HTERT RPE-1 (cell line): ENCODE results near the gene HOXD1.

ENCODE experiments used
- in situ Hi-C: fragments of 300-500 bp; cut with MboI; formaldehyde crosslinking; loops from 4 replicates; pipeline ENCODE4 v1.14.3; 2020; ENCODE audit warnings: low sequenced_read_pairs

Gene HOXD1

DNA sequence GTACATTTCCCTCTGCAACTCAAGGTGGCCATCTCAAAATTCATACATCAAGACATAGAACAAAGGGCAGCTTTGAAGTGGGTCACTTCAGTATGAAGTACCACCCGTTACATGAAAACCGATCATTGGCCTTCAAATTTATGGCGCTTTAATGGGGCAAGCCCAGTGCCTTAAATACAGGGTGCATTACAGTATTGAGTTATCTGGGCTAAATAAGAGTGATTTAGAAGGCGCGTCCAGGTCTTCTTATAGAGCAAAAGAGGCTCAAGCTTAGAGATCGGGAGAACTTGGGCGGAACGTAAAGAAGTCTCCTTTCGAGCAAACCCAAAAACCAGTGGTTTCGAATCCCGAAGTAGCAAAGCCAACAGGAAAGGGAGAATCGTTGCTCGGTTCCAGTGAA, 24.3 kb upstream of the HOXD1 start:
- in situ Hi-C loops = no loop called here

DNA sequence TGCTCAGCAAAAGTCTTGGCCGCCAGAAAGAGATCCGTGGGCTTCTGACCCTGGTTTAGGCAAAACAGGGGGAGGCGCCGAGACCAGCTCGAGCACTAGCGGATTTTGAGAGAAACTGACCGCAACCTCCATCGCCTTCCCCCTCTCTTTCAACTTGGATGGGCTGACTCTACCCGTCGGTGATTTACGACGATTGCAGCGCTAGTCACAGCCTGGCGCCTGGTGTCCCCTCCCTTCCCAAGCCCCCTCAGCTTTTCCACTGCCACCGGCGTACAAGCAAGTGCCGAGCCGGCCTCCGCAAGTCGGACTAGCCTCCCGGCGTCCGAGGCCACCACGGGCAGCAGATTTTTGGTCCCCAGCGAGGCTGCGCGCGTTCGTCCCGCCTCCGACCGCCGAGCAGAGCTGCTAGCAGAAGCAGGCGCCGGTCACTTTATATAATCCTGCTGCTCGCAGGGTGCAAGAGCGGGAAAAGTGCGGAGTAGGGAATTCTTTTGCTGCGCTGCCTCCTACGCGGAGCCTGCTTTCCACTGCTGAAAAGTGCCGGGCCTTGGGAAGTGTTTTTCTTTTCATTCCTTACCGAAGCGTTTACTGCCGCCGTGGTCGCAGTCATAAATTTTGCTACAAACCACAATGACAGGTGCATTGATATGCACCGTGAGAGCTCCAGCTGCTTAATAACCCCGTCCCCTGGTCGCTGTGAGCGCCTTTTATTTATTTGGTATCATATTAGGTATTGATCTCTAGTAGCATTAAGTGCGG, 23.7 kb upstream of the HOXD1 start:
- in situ Hi-C loops = no loop called here

DNA sequence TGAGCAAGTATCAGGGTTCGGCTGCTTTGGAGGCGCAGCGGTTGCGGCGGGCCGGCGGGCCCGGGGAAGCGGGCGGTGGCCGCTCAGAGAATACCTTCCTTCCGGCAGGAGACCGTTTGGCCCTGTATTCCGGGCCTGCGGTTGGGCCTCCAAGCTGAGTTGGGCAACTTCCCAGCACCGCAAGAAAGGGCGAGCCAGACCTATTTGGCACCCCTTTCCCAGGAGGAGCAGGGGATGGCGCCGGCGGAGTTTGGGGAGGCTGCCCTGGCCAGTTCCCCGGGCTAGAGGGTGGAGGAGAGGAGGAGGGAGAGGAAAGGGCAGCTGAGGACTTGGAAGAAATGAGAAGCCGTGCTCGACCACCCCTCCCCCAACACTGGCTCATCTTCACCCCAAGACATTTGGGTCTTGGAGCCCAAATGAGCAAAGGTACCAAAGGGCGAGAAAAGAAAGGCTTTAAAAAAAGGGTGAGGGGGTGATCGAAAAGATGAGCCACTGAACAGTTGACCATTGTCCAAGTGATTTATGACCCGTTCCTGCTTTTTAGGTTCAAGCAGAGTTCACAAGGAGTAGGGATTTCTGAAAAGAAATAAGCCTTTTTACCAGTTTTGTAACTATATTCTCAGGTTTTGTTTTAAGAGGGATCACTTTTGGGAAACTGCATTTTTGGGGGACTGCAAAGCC, 23.0 kb upstream of the HOXD1 start:
- in situ Hi-C loops = no loop called here

DNA sequence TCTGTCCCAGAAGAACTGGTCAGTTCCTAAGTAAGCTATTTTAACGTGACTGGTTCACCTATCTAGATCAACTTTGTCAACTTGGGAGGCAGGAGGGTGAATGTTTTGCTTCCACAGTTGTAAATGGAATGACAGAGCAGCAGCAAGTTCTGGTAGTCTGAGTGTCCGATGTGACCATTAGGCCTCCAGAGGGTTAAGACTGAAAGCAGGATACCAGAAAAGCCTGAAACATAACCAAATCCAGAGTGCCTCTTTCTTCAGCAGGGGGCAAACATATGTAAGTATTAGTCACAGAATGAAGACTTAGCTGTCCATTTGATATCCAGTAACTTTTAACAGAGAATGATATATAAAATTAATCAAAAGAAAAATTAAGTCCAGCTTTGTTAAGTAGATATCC, 22.2 kb upstream of the HOXD1 start:
- in situ Hi-C loops = no loop called here

DNA sequence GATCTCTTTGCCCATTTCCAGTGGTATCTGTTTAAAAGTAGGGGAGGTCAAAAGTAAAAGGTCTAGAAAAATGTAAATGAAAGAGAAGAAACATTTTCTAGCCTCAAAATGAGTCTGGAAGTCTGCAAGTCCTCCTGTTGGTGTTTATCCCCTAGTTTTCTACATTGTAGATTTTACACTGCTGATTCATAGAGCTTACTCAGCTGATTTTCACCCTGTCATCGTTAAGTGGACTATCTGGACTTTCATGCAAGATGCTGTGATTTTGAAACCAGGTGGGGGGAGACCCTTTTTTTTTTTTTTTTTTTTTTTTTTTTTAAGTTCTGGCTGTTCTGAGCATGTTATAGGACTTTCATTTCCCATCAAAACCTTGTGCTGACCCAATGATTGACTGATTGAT, 21.1 kb upstream of the HOXD1 start:
- in situ Hi-C loops = no loop called here

DNA sequence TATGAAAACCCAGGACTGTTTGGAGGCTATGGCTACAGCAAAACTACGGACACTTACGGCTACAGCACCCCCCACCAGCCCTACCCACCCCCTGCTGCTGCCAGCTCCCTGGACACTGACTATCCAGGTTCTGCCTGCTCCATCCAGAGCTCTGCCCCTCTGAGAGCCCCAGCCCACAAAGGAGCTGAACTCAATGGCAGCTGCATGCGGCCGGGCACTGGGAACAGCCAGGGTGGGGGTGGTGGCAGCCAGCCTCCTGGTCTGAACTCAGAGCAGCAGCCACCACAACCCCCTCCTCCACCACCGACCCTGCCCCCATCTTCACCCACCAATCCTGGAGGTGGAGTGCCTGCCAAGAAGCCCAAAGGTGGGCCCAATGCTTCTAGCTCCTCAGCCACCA, 19.3 kb upstream of the HOXD1 start:
- in situ Hi-C loops = no loop called here

DNA sequence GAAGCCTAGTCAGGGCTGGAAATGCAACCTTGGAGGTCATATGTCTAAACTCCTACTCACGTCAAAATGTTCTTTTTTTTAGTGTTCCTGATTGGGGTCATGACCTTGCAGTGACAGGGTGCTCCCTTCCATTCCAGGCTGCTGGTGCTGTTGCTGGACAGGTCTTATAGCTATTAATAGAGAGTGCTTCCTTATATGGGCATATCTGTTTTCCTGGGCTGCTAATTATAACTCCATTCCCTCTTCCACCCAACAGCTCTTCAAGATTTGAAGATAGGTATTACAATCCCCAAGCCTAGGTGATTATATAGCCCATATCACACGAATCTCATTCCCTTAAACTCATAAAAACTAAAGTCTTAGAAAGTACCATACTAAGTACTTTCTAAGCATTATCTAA, 18.8 kb upstream of the HOXD1 start:
- in situ Hi-C loops = no loop called here

DNA sequence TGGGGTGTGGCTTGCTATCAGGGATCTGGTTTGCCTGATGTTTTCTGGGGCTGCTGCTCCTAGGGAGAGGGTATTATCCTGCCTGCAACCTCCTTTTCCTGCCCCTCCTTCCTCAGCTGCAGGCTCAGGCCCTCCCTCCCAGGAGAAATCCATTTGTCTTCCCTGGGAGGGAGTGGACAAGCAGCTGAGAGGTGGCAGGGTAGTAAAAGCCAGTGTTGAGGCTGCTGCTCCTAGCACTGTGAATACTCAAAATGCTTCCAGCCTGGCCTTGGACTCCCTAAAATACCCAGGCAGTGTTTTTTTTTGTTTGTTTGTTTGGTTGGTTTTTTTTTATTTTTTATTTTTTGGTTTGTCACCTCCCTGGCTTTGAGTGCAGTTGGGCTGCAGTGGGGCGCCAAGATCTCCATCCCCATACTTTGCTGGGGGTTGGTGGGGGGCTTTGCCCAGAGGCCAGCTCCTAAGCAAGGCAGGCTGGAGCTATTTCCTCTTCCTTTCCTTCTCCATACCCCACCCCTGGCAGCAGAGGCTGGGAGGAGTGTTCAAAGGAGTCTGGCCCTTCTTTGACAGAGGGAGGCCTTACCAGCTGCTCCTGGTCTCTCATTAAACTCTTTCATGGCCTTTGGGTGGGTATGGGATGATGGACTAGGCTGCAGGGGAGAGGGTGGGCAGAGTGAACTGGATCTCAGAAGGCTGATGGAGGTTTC, 17.7 kb upstream of the HOXD1 start:
- in situ Hi-C loops = no loop called here

DNA sequence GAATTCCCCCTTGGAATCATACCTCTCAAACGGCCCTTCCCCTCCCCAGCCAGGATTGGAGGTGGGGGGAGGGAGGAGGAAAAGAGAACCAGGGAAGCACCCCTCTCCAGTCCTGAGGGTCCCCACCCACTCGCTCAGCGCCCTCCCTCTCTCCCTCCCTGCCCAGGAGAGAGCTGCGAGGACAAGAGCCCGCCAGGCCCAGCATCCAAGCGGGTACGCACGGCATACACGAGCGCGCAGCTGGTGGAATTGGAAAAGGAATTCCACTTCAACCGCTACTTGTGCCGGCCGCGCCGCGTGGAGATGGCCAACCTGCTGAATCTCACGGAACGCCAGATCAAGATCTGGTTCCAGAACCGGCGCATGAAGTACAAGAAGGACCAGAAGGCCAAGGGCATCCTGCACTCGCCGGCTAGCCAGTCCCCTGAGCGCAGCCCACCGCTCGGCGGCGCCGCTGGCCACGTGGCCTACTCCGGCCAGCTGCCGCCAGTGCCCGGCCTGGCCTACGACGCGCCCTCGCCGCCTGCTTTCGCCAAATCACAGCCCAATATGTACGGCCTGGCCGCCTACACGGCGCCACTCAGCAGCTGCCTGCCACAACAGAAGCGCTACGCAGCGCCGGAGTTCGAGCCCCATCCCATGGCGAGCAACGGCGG, 17.0 kb upstream of the HOXD1 start:
- in situ Hi-C loops = no loop called here

DNA sequence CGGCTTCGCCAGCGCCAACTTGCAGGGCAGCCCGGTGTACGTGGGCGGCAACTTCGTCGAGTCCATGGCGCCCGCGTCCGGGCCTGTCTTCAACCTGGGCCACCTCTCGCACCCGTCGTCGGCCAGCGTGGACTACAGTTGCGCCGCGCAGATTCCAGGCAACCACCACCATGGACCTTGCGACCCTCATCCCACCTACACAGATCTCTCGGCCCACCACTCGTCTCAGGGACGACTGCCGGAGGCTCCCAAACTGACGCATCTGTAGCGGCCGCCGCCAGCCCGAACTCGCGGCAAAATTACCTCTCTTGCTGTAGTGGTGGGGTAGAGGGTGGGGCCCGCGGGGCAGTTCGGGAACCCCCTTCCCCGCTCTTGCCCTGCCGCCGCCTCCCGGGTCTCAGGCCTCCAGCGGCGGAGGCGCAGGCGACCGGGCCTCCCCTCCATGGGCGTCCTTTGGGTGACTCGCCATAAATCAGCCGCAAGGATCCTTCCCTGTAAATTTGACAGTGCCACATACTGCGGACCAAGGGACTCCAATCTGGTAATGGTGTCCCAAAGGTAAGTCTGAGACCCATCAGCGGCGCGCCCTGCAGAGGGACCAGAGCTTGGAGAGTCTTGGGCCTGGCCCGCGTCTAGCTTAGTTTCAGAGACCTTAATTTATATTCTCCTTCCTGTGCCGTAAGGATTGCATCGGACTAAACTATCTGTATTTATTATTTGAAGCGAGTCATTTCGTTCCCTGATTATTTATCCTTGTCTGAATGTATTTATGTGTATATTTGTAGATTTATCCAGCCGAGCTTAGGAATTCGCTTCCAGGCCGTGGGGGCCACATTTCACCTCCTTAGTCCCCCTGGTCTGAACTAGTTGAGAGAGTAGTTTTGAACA, 16.2 kb upstream of the HOXD1 start:
- in situ Hi-C loops = no loop called here

DNA sequence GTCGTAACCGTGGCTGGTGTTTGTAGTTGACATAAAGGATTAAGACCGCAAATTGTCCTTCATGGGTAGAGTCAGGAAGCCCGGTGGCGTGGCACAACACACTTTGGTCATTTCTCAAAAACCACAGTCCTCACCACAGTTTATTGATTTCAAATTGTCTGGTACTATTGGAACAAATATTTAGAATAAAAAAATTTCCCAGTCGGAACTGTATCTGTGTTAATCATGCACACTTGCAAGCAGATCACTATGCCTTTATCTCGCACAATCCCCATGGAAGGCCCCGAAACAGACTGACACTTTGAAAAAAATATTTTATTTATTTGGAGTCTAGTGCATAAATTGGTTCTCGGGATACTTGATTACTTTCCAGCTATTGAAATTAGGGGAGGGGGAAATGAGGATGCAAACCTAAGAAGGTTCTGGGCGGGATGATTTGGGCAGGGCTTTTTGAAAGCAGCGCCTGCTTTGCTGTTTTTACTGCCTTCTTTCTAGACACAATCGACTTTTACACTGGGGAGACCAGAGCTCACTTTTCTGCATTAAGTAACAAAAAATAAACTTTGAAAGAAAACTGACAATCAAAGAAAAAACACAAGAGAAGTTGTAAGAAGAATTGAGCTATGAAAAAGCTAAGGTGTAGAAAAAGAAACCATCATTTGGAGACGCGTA, 15.4 kb upstream of the HOXD1 start:
- in situ Hi-C loops = no loop called here

DNA sequence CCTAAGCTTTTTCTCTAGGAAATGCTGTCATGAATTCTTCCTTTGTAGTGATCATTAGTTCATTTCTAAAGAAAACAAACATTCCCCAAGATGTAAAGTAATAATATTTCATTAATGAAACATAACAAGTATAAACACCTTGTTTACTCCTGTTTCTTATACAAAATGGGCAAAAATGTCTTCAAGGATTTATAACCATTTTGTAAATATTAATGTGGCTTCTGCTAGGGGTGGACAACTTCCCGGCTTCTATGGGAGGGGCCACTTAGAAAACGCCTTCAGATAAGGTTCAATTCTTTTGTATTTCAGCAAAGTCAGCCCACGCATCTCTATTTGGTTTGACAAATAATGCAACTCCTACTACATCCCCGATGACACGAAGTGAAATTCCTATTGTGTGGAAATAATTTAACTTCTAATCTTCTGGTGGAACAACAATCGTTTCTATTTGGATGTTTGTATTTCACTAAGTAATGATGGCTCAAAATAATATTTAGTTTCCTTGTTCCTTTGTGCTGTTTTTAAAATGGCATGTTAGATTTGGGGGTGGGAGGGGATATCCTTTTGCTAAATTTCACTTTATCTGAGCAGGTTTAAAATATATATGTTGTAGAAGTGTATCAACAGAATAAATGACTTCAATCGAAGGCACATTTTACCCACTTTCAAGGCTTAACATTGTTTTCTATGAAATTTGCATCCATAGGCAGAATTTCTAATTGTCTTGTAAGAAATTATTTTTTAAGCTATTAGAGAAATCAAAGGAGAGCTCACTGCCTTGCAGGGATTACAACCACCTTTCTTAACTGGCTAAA, 14.7 kb upstream of the HOXD1 start:
- in situ Hi-C loops = no loop called here

DNA sequence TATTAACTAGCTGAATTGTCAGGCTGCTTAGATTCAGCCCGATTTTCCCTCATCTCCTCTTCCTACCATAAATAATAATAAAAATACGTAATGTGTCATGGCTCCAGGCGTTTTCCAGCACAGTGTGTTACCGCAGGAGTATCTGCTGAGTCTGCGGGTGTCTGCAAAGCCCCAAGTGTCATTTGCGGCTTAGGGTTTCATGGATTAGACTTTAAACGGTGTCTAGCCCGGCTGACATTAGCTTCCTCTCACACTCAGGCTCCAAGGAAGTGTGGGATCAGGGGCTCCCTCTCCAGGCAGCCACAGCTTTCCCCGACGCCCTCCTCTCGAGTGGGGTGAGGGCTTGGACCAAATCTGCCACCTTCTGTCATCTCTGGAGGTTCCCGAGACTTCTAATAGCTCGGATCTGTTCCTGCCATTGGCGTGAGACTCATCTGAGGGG, 14.1 kb upstream of the HOXD1 start:
- in situ Hi-C loops = no loop called here

DNA sequence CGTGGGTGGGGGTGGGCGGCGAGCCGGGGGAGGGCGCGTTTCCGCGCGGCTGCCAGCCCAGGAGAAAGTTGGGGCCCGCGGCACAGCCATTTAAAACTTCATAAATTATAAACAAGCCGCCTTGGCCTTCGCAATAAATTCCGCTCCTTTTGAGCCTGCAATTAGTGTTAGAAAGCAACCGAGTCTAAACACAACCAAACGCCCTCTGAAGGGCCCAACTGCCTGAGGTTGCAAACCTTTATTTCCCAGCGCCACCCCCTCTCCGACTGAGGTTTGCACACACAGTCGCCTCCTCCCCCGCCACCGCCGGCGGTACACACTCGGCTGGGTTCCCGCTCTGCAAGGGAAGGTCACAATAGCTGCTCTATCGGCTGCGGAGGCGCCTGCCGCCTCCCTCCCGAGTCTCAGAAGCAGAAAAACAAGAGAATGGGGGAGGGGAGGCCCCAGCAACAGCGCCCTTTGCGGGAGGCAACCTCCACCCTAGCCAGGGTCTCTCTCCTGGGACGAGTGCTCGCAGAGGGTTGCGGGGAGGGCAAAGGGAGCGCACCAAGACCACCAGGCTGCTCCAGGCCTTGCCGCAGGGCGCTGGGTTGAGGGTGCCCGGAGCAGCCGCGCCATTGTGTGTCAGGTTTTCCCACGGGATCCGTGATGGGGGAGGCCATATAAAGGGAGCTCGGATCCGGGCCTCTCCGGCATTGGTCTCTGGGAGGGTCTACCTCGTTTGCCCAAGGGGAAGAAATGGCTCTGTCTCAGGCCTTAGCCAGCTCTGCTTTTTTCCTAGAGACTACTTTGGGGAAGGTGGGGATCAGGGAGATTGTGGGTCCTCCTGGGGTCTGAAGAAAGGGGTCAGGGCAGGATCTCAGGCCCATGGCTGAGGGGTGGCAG, 13.4 kb upstream of the HOXD1 start:
- in situ Hi-C loops = no loop called here

DNA sequence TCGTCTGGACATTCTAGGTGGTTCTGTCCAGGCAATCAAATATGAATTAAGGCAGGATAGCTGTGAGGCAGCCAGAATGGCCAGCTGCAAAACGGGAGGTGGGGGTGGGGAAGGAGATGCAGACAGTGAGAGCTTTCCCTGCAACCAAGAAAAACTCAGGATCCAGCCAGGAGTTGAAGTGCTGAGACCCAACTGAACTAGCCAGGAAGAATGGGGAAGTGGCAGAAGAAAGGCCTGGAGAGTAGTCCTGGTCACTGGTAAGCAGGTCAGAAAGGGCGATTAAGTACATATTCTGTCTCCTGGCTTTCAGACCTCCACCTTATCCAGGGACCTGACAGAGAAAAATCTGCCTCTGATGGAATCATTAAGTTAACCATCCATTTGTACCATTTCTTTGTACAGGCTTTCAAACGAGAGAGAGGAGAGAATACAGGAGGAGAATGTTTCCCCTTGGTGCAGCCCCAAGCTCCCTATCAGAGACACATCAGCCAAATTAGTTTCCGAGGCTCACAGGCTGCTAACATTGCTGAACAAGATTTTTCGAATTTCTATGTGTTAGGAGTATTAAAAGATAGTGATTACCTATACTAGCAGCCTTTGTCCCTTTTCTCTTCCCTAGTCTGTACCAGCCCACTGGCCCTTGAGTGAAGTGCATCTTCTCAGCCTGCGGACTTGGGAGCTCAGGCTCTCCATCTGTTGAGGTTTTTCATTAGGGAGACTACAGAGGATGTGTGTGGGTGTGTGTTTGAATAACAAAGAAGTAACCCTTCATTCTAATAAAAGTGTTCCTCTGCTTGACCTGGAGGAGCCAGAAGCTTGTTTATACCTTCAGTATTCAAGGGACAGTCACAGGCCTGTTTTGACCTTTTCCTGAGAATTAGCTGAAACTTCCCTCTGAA, 12.5 kb upstream of the HOXD1 start:
- in situ Hi-C loops = no loop called here

DNA sequence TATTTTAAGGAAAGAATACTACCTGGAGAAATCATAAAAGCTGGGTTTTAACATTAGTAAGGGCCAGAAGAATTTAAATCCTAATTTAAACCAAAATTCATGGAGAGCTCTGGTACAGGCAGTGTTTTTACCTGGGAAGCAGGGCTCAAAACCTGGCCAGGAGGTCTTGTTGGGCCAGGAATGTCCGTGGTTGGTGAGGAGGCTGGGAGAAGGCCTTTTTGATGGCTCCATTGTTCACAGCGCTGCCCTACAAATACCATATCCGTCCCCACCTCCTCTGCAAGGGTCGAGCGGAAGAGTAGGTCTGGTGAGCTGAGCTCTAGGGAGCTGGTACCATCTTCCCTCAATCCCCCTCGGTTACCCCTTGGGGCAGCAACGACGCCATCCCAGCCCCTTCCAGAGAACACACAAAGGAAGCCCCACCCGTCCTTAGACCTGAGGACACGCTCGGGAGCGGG, 10.9 kb upstream of the HOXD1 start:
- in situ Hi-C loops = no loop called here
